IMR-90 (cell line): ENCODE results near the gene TTC29. TPM values are rescaled to one million over a fixed set of nuclear protein-coding genes. Genes with fewer than 3 reads are reported as not detected.

Experiments
- ATAC-seq: fragments of 200-7000 bp; cut with Tn5 transposase; 2 replicates; pipeline ENCODE4 v1.9.1; 2020; ENCODE audit warnings: low read depth, mild to moderate bottlenecking, moderate library complexity
- BruUV-seq: library from RNA; stranded (reverse); fragments of 400-500 nt; replicated peaks from 2 replicates; lab custom pipeline; 2021; lab: Mats Ljungman, UMichigan
- CTCF ChIA-PET: fragments of 300-600 bp; formaldehyde crosslinking; extraction: SDS; loops from one replicate; lab custom pipeline; 2021; ENCODE audit warnings: antibody characterized with exemption; lab: Yijun Ruan, JAX
- POLR2A ChIA-PET: fragments of 300-600 bp; sonication (Branson Sonifier 250); formaldehyde crosslinking; loops from one replicate; lab custom pipeline; 2022; ENCODE audit warnings: antibody characterized with exemption; ENCODE audit not compliant: unreplicated experiment; lab: Charles Lee
- DNase-seq: peaks from one replicate; pipeline ENCODE4 v3.0.0; 2013
- H2AFZ ChIP-seq: replicated peaks from 2 replicates; pipeline ENCODE3; 2013; ENCODE audit warnings: low read length, mild to moderate bottlenecking; ENCODE audit not compliant: poor library complexity
- H2AK5ac ChIP-seq: 2 replicates; pipeline ENCODE4 v1.6.1; 2013; ENCODE audit warnings: low read depth, low read length, inconsistent platforms
- H2AK9ac ChIP-seq: replicated peaks from 2 replicates; pipeline ENCODE3; 2013; ENCODE audit warnings: mild to moderate bottlenecking, low read depth, low read length, moderate library complexity; ENCODE audit not compliant: poor library complexity
- H2BK120ac ChIP-seq: 2 replicates; pipeline ENCODE4 v1.6.1; 2013; ENCODE audit warnings: low read depth, low read length, inconsistent platforms
- H2BK15ac ChIP-seq: 3 replicates; pipeline ENCODE4 v1.6.1; 2013; ENCODE audit warnings: low read depth, low read length, inconsistent platforms
- H2BK20ac ChIP-seq: 2 replicates; pipeline ENCODE4 v1.6.1; 2013; ENCODE audit warnings: low read depth, mild to moderate bottlenecking, inconsistent platforms, low read length, moderate library complexity
- H2BK5ac ChIP-seq: 2 replicates; pipeline ENCODE4 v1.6.1; 2013; ENCODE audit warnings: mild to moderate bottlenecking, low read depth, low read length, inconsistent platforms; ENCODE audit not compliant: poor library complexity, severe bottlenecking
- H3K14ac ChIP-seq: replicated peaks from 2 replicates; pipeline ENCODE4 v1.6.1; 2013; ENCODE audit warnings: low read depth, low read length, inconsistent platforms
- H3K18ac ChIP-seq: 2 replicates; pipeline ENCODE4 v1.6.1; 2013; ENCODE audit warnings: low read depth, low read length, control low read depth
- H3K23ac ChIP-seq: 2 replicates; pipeline ENCODE4 v1.6.1; 2013; ENCODE audit warnings: low read depth, low read length, inconsistent platforms
- H3K27ac ChIP-seq: 2 replicates; pipeline ENCODE4 v1.5.1; 2013; ENCODE audit warnings: mild to moderate bottlenecking, control low read depth, low read length; ENCODE audit not compliant: insufficient read depth
- H3K27me3 ChIP-seq: 2 replicates; pipeline ENCODE4 v1.6.1; 2013; ENCODE audit warnings: low read length; ENCODE audit not compliant: control insufficient read depth, insufficient read depth
- H3K36me3 ChIP-seq: 2 replicates; pipeline ENCODE4 v1.6.1; 2013; ENCODE audit warnings: low read length, mixed read lengths; ENCODE audit not compliant: control insufficient read depth, insufficient read depth
- H3K4ac ChIP-seq: 2 replicates; pipeline ENCODE4 v1.6.1; 2013; ENCODE audit warnings: low read depth, low read length, inconsistent platforms
- H3K4me1 ChIP-seq: 2 replicates; pipeline ENCODE4 v1.6.1; 2013; ENCODE audit warnings: low read length, mixed read lengths; ENCODE audit not compliant: control insufficient read depth, insufficient read depth
- H3K4me2 ChIP-seq: 2 replicates; pipeline ENCODE4 v1.6.1; 2013; ENCODE audit warnings: low read depth, mild to moderate bottlenecking, control low read depth, low read length, moderate library complexity
- H3K4me3 ChIP-seq: 2 replicates; pipeline ENCODE4 v1.5.1; 2013; ENCODE audit warnings: low read depth, mild to moderate bottlenecking, control low read depth, low read length, moderate library complexity; ENCODE audit not compliant: insufficient read depth
- H3K56ac ChIP-seq: 2 replicates; pipeline ENCODE4 v1.6.1; 2013; ENCODE audit warnings: low read length, inconsistent platforms; ENCODE audit not compliant: insufficient read depth; ENCODE audit errors: extremely low read depth
- H3K79me1 ChIP-seq, 2 experiments: 2 replicates each; pipeline ENCODE4 v1.6.1; 2013; ENCODE audit warnings: low read length in 2 of 2, inconsistent platforms in 1 of 2, low read depth in 1 of 2
- H3K9ac ChIP-seq: 2 replicates; pipeline ENCODE4 v1.6.1; 2013; ENCODE audit warnings: low read depth, low read length, control low read depth
- H3K9me1 ChIP-seq: 2 replicates; pipeline ENCODE4 v1.6.1; 2013; ENCODE audit warnings: low read length, inconsistent platforms; ENCODE audit not compliant: insufficient read depth
- H3K9me3 ChIP-seq: 2 replicates; pipeline ENCODE4 v1.6.1; 2013; ENCODE audit warnings: low read length; ENCODE audit not compliant: control insufficient read depth, insufficient read depth
- H4K20me1 ChIP-seq: 2 replicates; pipeline ENCODE4 v1.6.1; 2013; ENCODE audit warnings: low read length, inconsistent platforms; ENCODE audit not compliant: insufficient read depth
- H4K5ac ChIP-seq: 2 replicates; pipeline ENCODE4 v1.6.1; 2013; ENCODE audit warnings: mild to moderate bottlenecking, low read depth, low read length, control low read depth
- H4K8ac ChIP-seq, 2 experiments: 2 replicates each; pipeline ENCODE4 v1.6.1; 2013; ENCODE audit warnings: low read depth in 2 of 2, low read length in 2 of 2, control low read depth in 1 of 2, inconsistent platforms in 1 of 2
- H4K91ac ChIP-seq: 2 replicates; pipeline ENCODE4 v1.6.1; 2013; ENCODE audit warnings: low read depth, low read length, inconsistent platforms; ENCODE audit not compliant: insufficient read depth
- BHLHE40 ChIP-seq: fragments of 150-350 bp; IDR thresholded peaks from 2 replicates; pipeline ENCODE4 v1.6.1; 2016; ENCODE audit warnings: mild to moderate bottlenecking, low read depth, low read length
- CHD1 ChIP-seq: IDR thresholded peaks from 2 replicates; pipeline ENCODE4 v1.6.1; 2012; ENCODE audit warnings: low read depth, low read length, improper control_type of control experiment
- FOS ChIP-seq: fragments of 150-350 bp; IDR thresholded peaks from 2 replicates; pipeline ENCODE4 v1.6.1; 2016; ENCODE audit warnings: low read depth, low read length
- MAFK ChIP-seq: IDR thresholded peaks from 2 replicates; pipeline ENCODE4 v1.6.1; 2012; ENCODE audit warnings: low read depth, low read length, improper control_type of control experiment
- NFE2L2 ChIP-seq: fragments of 150-350 bp; IDR thresholded peaks from 2 replicates; pipeline ENCODE4 v1.6.1; 2016; ENCODE audit warnings: low read depth, mild to moderate bottlenecking, low read length
- POLR2A ChIP-seq: IDR thresholded peaks from 2 replicates; pipeline ENCODE4 v1.6.1; 2012; ENCODE audit warnings: mild to moderate bottlenecking, low read depth, low read length
- RAD21 ChIP-seq: IDR thresholded peaks from 2 replicates; pipeline ENCODE4 v1.6.1; 2012; ENCODE audit warnings: low read length, improper control_type of control experiment
- RFX5 ChIP-seq: IDR thresholded peaks from 2 replicates; pipeline ENCODE4 v1.8.0; 2012; ENCODE audit warnings: low read depth, mild to moderate bottlenecking, low read length, moderate library complexity
- SMC3 ChIP-seq: fragments of 150-350 bp; IDR thresholded peaks from 2 replicates; pipeline ENCODE4 v1.6.1; 2016; ENCODE audit warnings: low read depth, mild to moderate bottlenecking, antibody characterized with exemption, low read length, moderate library complexity
- WGBS, 2 experiments: methylation state at CpG; one replicate each; pipeline versions ENCODE4 v1.1.5 to v1.1.7; 2013; ENCODE audit warnings: missing lambda C conversion rate in 2 of 2; ENCODE audit not compliant: insufficient read length in 1 of 2; ENCODE audit errors: extremely low coverage in 2 of 2; 5-methylcytosine and 5-hydroxymethylcytosine counted together
- dilution Hi-C: fragments of 300-500 bp; cut with HindIII; formaldehyde crosslinking; loops from one replicate; pipeline ENCODE4 v1.14.3; 2018; ENCODE audit warnings: low sequenced_read_pairs; ENCODE audit not compliant: unreplicated experiment
- in situ Hi-C: fragments of 300-500 bp; cut with MboI; formaldehyde crosslinking; loops from 3 replicates; pipeline ENCODE4 v1.14.3; 2019; ENCODE audit warnings: low sequenced_read_pairs, inconsistent platforms, mixed read lengths
- intact Hi-C: fragments of 100-400 bp; cut with micrococcal nuclease; formaldehyde crosslinking; loops from 2 replicates; pipeline ENCODE4 v1.10.0; 2022
- polyA plus RNA-seq, 3 experiments: library from polyadenylated mRNA; depleted of rRNA; stranded (reverse); fragments of >200 nt; gene quantifications; 2 replicates each; pipeline ENCODE4 v1.2.3, GENCODE V29; 2012; ENCODE audit warnings: low replicate concordance in 1 of 3
- total RNA-seq: library from RNA; depleted of rRNA; stranded (reverse); fragments of >200 nt; gene quantifications from 2 replicates; pipeline ENCODE4 v1.2.3, GENCODE V29; 2012
- TF ChIP-seq, protein P1 (sequence below): fragments of 150-350 bp; IDR thresholded peaks from 2 replicates; pipeline ENCODE4 v1.6.1; 2016; ENCODE audit warnings: low read depth, mild to moderate bottlenecking, low read length, moderate library complexity, borderline replicate concordance
- TF ChIP-seq, protein P2 (sequence below): conservative IDR thresholded peaks from 2 replicates; pipeline ENCODE4 v1.5.1; 2012; ENCODE audit warnings: mild to moderate bottlenecking, low read depth, low read length, improper control_type of control experiment

TTC29 gene
- total and polyA plus RNA-seq, 2 of the 4 experiments (the other 2 are of a cell fraction) = not detected

DNA sequence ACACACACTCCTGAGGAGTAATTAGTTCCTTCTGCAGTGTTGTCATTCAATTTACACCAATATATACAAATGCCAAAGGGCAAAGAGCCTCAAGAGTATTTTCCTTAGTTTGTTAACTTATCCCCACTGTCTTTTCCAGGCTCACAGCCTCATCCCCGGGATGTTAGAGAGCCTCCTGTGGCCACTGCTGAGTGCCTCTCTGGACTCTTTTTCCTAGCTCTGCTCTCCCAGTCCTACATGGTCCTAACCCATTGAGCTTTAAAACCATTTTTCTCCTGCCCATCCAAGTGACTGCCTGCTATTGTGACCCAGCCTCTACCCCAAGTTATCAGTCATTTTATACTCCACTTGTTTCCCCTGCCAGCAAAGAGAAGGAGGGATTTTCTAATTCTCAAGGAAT is 23.5 kb upstream of the TTC29 start:
- Histone ChIP-seq H3K14ac (no peak overlapping the region), H3K9me3 (no peaks in the 10 kb centered on the region), H3K79me1 (no peaks in the 10 kb centered on the region), H3K27me3 (no peaks in the 10 kb centered on the region), H2BK120ac (no peak overlapping the region), H3K4me1 (no peaks in the 10 kb centered on the region), H4K20me1 (no peaks in the 10 kb centered on the region), H3K18ac (no peak overlapping the region), H3K4ac (no peak overlapping the region), H3K4me2 (no peak overlapping the region), H2BK15ac (no peak overlapping the region), H4K8ac (no peak overlapping the region), H2BK20ac (no peak overlapping the region), H4K91ac (no peak overlapping the region), H3K56ac (no peak overlapping the region), H2AFZ (no peak overlapping the region), H3K27ac (no peak overlapping the region), H3K9me1 (no peaks in the 10 kb centered on the region), H4K5ac (no peak overlapping the region), H3K23ac (no peak overlapping the region), H2BK5ac (no peak overlapping the region), H3K4me3 (no peak overlapping the region), H3K36me3 (no peaks in the 10 kb centered on the region), H2AK9ac (no peak overlapping the region), H2AK5ac (no peak overlapping the region), H3K9ac (no peak overlapping the region)
- POLR2A ChIA-PET = interaction anchor here (0.6 kb wide), 1 partner anchor 19 kb away, joined by 4 read pairs; no protein-coding TSS in a partner anchor
- no TSS peak for BruUV-seq
- dilution Hi-C loops (no loop called here), in situ Hi-C loops (no loop called here), intact Hi-C loops (no loop called here)
- CTCF ChIA-PET = no interaction called here
- TF ChIP-seq, protein P1, sequence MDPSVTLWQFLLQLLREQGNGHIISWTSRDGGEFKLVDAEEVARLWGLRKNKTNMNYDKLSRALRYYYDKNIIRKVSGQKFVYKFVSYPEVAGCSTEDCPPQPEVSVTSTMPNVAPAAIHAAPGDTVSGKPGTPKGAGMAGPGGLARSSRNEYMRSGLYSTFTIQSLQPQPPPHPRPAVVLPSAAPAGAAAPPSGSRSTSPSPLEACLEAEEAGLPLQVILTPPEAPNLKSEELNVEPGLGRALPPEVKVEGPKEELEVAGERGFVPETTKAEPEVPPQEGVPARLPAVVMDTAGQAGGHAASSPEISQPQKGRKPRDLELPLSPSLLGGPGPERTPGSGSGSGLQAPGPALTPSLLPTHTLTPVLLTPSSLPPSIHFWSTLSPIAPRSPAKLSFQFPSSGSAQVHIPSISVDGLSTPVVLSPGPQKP = no peak
- TF ChIP-seq FOS (no peak), BHLHE40 (no peak), RFX5 (no peak), RAD21 (no peak), NFE2L2 (no peak), MAFK (no peak), SMC3 (no peak), POLR2A (no peak), CHD1 (no peak)
- TF ChIP-seq, protein P2, sequence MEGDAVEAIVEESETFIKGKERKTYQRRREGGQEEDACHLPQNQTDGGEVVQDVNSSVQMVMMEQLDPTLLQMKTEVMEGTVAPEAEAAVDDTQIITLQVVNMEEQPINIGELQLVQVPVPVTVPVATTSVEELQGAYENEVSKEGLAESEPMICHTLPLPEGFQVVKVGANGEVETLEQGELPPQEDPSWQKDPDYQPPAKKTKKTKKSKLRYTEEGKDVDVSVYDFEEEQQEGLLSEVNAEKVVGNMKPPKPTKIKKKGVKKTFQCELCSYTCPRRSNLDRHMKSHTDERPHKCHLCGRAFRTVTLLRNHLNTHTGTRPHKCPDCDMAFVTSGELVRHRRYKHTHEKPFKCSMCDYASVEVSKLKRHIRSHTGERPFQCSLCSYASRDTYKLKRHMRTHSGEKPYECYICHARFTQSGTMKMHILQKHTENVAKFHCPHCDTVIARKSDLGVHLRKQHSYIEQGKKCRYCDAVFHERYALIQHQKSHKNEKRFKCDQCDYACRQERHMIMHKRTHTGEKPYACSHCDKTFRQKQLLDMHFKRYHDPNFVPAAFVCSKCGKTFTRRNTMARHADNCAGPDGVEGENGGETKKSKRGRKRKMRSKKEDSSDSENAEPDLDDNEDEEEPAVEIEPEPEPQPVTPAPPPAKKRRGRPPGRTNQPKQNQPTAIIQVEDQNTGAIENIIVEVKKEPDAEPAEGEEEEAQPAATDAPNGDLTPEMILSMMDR = no peak
- ATAC-seq (no peak), DNase-seq (no peak)
- 60% methylated on average over 1 of the region's 1 CpG; no CpG with 5 or more reads in 1 of the 2 experiments for WGBS, 2 experiments
